GM19468 (cell line): ENCODE results near the gene TMEM120B.

ENCODE experiments used
- ATAC-seq: cut with Tn5 transposase; IDR thresholded peaks from one replicate; pipeline ENCODE4 v1.9.1; 2021; ENCODE audit warnings: mild to moderate bottlenecking, moderate library complexity, moderate number of reproducible peaks; ENCODE audit not compliant: unreplicated experiment; ENCODE audit errors: extremely low read depth

Gene TMEM120B

GRCh38 chr12:121770388-121770787 is 57.8 kb downstream of the TMEM120B start:
- ATAC-seq: no peak

GRCh38 chr12:121770813-121771625 is 58.5 kb downstream of the TMEM120B start:
- ATAC-seq: no peak

GRCh38 chr12:121773011-121773777 is 60.6 kb downstream of the TMEM120B start:
- peak; percentile 66 for ATAC-seq

- no peak for ATAC-seq
These were observed 62.5 kb downstream of the TMEM120B start for GRCh38 chr12:121774968-121775474.

GRCh38 chr12:121775501-121775900 is 62.9 kb downstream of the TMEM120B start:
- no peak for ATAC-seq

- no peak for ATAC-seq
These were observed 63.9 kb downstream of the TMEM120B start for GRCh38 chr12:121776190-121777098.

- no peak for ATAC-seq
These were observed 66.2 kb downstream of the TMEM120B start for GRCh38 chr12:121778567-121779421.

GRCh38 chr12:121779422-121779895 is 66.9 kb downstream of the TMEM120B start:
- ATAC-seq: no peak

GRCh38 chr12:121780429-121780828 is 67.9 kb downstream of the TMEM120B start:
- ATAC-seq: no peak

GRCh38 chr12:121781484-121781997 is 69.0 kb downstream of the TMEM120B start:
- ATAC-seq: no peak

- no peak for ATAC-seq
These were observed 69.7 kb downstream of the TMEM120B start for GRCh38 chr12:121781998-121782979.

GRCh38 chr12:121783766-121784165 is 71.2 kb downstream of the TMEM120B start:
- ATAC-seq: no peak

GRCh38 chr12:121784460-121784859 is 71.9 kb downstream of the TMEM120B start:
- ATAC-seq: no peak

- ATAC-seq: no peak
These were observed 73.9 kb downstream of the TMEM120B start for GRCh38 chr12:121786440-121786825.

GRCh38 chr12:121787063-121788025 is 74.8 kb downstream of the TMEM120B start:
- ATAC-seq: no peak

- no peak for ATAC-seq
These were observed 75.7 kb downstream of the TMEM120B start for GRCh38 chr12:121788176-121788818.
